Measurements from ENCODE around the gene LBHD2. TPM values are rescaled to one million over a fixed set of nuclear protein-coding genes. Genes with fewer than 3 reads are reported as not detected.

Gene LBHD2
- total RNA-seq, 1 donor from 2014 or later, result not detected

DNA sequence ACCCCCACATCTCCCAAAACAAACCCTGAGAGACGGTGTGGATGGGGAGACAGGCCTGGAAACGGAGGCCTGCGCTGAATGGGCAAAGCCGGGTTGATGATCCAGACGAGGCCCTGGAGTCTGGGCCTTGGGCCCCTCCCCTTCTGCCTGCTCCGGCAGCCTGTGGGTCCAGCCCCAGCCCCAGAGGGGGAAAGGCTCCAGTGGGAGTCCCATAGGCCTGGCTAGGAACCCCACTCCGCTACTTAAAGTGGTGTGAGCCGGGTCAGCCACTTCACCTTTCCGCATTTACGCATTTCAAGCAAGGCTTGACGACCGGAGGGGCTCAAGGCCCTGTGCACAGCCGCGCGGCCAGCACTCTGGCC, 38.6 kb downstream of the LBHD2 start:
- H4K20me1 ChIP-seq (ENCODE audit: insufficient read depth, low read length), result peaks cover 32% of the 10 kb centered on the region
- peaks cover 25% of the 10 kb centered on the region for H3K4me1 ChIP-seq (ENCODE audit: insufficient read depth, low read length)
- no peak overlapping the region for H3K4me3 ChIP-seq (ENCODE audit: insufficient read depth, low read depth, low read length)
- H3K79me2 ChIP-seq (ENCODE audit: insufficient read depth, low read length), result no peaks in the 10 kb centered on the region
- peak overlapping the region; percentile 80 for H3K4me2 ChIP-seq (ENCODE audit: low read length)
- DNase-seq (ENCODE audit: low read depth), result no peak
- Mint-ChIP-seq H3K4me3 (ENCODE audit: unreplicated experiment) (no peak overlapping the region), H3K4me1 (ENCODE audit: low read depth, unreplicated experiment) (peaks cover 4% of the 10 kb centered on the region), H3K9me3 (ENCODE audit: unreplicated experiment) (no peaks in the 10 kb centered on the region), H3K36me3 (ENCODE audit: low read depth, unreplicated experiment) (peaks cover 2% of the 10 kb centered on the region), H3K27ac (ENCODE audit: unreplicated experiment) (no peak overlapping the region), H3K27me3 (ENCODE audit: low read depth, unreplicated experiment) (peaks cover 14% of the 10 kb centered on the region)
- H2AFZ ChIP-seq (ENCODE audit: low read depth, low read length), result peak overlapping the region; percentile 23
- TF ChIP-seq, protein P1, sequence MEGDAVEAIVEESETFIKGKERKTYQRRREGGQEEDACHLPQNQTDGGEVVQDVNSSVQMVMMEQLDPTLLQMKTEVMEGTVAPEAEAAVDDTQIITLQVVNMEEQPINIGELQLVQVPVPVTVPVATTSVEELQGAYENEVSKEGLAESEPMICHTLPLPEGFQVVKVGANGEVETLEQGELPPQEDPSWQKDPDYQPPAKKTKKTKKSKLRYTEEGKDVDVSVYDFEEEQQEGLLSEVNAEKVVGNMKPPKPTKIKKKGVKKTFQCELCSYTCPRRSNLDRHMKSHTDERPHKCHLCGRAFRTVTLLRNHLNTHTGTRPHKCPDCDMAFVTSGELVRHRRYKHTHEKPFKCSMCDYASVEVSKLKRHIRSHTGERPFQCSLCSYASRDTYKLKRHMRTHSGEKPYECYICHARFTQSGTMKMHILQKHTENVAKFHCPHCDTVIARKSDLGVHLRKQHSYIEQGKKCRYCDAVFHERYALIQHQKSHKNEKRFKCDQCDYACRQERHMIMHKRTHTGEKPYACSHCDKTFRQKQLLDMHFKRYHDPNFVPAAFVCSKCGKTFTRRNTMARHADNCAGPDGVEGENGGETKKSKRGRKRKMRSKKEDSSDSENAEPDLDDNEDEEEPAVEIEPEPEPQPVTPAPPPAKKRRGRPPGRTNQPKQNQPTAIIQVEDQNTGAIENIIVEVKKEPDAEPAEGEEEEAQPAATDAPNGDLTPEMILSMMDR (IDR thresholded peaks at IDR 0.05; ENCODE audit: insufficient read depth, low read depth, low read length), result no peak
- TF ChIP-seq EZH2 (IDR thresholded peaks at IDR 0.05; ENCODE audit: insufficient read depth, low read length), result no peak
- H3K9ac ChIP-seq (ENCODE audit: low read length), result no peak overlapping the region
- FAIRE-seq, result no peak
- H3K27me3 ChIP-seq (ENCODE audit: insufficient read depth, low read length), result no peaks in the 10 kb centered on the region
- no peaks in the 10 kb centered on the region for H3K36me3 ChIP-seq (ENCODE audit: insufficient read depth, low read length)
- no peaks in the 10 kb centered on the region for H3K9me3 ChIP-seq (ENCODE audit: insufficient read depth, low read depth, low read length)
- H3K27ac ChIP-seq (ENCODE audit: low read depth, low read length), result no peak overlapping the region

DNA sequence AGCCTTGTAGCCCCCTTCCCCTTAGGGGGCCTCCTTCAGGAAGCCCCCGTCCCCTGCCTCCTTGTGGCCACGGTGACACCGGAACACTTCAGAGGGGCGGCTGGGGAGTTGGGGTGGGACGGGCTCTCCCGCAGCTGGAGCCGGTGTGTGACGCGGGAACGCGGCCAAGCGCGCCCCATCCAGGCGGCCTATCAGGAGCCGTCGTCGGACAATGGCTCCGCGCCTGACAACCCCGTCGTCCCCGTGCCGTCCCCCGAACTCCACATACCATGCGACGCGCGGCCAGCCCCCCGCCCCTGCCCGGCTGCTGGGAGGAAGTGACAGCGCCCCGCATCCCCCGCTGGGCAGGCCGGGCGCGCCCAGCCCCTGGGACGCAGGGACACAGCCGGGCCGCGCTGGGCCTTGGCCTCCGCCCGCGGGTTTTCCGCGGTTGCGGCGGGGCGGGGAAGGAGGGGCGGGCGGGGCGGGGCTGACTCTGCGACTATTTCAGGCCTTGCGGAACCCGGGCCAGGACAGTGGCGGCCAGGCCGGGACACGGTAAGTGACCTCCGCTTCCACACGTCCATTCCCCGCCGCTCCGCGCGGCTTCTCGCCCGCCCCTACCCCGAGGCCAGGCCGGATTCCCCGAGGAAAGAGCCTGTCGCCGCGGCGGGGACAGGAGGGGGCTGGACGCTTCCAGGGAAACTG, 39.1 kb downstream of the LBHD2 start, which contains the start of gene TNFAIP2:
Gene TNFAIP2 (plus strand): TSS at position 515 of the 687 bp plus-strand sequence. CDS start 2,997 bp downstream, outside the sequence.
- no peak for FAIRE-seq
- peaks cover 25% of the 10 kb centered on the region for H3K4me1 ChIP-seq (ENCODE audit: insufficient read depth, low read length)
- Mint-ChIP-seq H3K27me3 (ENCODE audit: low read depth, unreplicated experiment) (peaks cover 15% of the 10 kb centered on the region), H3K4me3 (ENCODE audit: unreplicated experiment) (peak within 1 kb of the TSS; percentile 76), H3K4me1 (ENCODE audit: low read depth, unreplicated experiment) (peaks cover 4% of the 10 kb centered on the region), H3K36me3 (ENCODE audit: low read depth, unreplicated experiment) (peaks cover 2% of the 10 kb centered on the region), H3K9me3 (ENCODE audit: unreplicated experiment) (no peaks in the 10 kb centered on the region), H3K27ac (ENCODE audit: unreplicated experiment) (no peak within 1 kb of the TSS)
- peak within 1 kb of the TSS; percentile 80 for H3K4me2 ChIP-seq (ENCODE audit: low read length)
- no peaks in the 10 kb centered on the region for H3K36me3 ChIP-seq (ENCODE audit: insufficient read depth, low read length)
- peak within 1 kb of the TSS; percentile 35 for H3K9ac ChIP-seq (ENCODE audit: low read length)
- TF ChIP-seq, protein P1 (IDR thresholded peaks at IDR 0.05; ENCODE audit: insufficient read depth, low read depth, low read length), result no peak
- no peak for TF ChIP-seq EZH2 (IDR thresholded peaks at IDR 0.05; ENCODE audit: insufficient read depth, low read length)
- no peak for DNase-seq (ENCODE audit: low read depth)
- no peaks in the 10 kb centered on the region for H3K79me2 ChIP-seq (ENCODE audit: insufficient read depth, low read length)
- peak within 1 kb of the TSS; percentile 56 for H2AFZ ChIP-seq (ENCODE audit: low read depth, low read length)
- no peak within 1 kb of the TSS for H3K27ac ChIP-seq (ENCODE audit: low read depth, low read length)
- peak within 1 kb of the TSS; percentile 46 for H3K4me3 ChIP-seq (ENCODE audit: insufficient read depth, low read depth, low read length)
- H4K20me1 ChIP-seq (ENCODE audit: insufficient read depth, low read length), result peaks cover 38% of the 10 kb centered on the region
- H3K27me3 ChIP-seq (ENCODE audit: insufficient read depth, low read length), result no peaks in the 10 kb centered on the region
- H3K9me3 ChIP-seq (ENCODE audit: insufficient read depth, low read depth, low read length), result no peaks in the 10 kb centered on the region

Data from astrocyte (in vitro differentiated cells and primary cell).